ENCODE results near the gene SLC52A3.

DNA sequence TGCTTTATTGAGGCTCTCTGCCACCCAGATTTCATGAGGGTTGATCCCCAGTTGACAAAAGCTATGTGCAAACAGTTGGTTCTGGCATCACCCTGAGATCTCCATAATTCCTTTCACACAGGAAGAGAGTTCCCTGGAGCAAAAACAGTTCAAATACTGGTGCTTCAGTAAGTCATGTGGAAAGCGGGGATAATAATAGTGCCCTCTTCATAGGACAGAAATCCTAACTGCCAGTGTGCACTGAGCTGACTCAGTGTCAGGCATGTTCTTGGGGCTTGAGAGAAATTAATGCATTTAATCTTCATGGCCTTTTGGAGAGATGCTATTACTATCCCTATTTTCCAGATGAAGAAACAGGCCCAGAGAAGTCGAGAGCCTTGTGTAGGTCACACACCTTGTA, 7.9 kb upstream of the SLC52A3 start:
- TF ChIP-seq POLR2A (IDR thresholded peaks at IDR 0.05): no peak
- TF ChIP-seq, protein P1, sequence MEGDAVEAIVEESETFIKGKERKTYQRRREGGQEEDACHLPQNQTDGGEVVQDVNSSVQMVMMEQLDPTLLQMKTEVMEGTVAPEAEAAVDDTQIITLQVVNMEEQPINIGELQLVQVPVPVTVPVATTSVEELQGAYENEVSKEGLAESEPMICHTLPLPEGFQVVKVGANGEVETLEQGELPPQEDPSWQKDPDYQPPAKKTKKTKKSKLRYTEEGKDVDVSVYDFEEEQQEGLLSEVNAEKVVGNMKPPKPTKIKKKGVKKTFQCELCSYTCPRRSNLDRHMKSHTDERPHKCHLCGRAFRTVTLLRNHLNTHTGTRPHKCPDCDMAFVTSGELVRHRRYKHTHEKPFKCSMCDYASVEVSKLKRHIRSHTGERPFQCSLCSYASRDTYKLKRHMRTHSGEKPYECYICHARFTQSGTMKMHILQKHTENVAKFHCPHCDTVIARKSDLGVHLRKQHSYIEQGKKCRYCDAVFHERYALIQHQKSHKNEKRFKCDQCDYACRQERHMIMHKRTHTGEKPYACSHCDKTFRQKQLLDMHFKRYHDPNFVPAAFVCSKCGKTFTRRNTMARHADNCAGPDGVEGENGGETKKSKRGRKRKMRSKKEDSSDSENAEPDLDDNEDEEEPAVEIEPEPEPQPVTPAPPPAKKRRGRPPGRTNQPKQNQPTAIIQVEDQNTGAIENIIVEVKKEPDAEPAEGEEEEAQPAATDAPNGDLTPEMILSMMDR (IDR thresholded peaks at IDR 0.05): no peak

Data from Peyer's patch (tissue), 4 donors.